Upper lobe of left lung (tissue), 4 donors: ENCODE data around the gene STK17B.

ENCODE experiments used
- EP300 ChIP-seq, 4 donors: sonication (generic); formaldehyde crosslinking; IDR thresholded peaks; one replicate each; pipeline ENCODE4 v1.5.1; 2017; ENCODE audit warnings: antibody characterized with exemption in 4 of 4, control low read depth in 2 of 4
- POLR2A ChIP-seq, 4 donors: fragments of 450-650 bp; IDR thresholded peaks; one replicate each; pipeline ENCODE4 v1.5.1; 2016 to 2017; ENCODE audit warnings: antibody characterized with exemption in 4 of 4, mild to moderate bottlenecking in 2 of 4
- TF ChIP-seq, protein P1 (sequence below), 6 experiments: fragments of 450-650 bp in 4 of 6; fragments of 200-600 bp in 2 of 6; sonication (generic) in 2 of 6; IDR thresholded peaks; one replicate each; pipeline ENCODE4 v1.5.1; 2016 to 2019; ENCODE audit warnings: antibody characterized with exemption in 6 of 6

DNA sequence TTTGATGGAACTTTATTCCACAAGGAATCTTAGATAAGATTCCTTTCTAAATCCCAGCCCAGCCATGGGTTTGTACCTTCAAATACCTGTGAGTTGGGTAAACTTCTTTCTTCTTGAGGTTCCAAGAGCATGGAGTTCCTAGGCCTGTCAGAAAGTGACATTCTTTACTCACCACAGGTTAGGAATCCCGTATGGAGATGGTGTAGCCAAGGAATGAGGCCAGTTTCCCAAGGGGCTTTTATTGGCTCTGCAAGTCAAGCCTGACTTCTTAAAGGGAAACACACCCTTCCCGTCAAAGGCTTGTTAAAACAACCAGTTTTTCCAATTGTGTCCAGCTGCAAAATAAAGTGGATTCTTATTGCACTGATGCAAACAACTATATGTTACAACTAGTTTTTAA lies 45.8 kb downstream of the STK17B start:
- TF ChIP-seq POLR2A (IDR thresholded peaks at IDR 0.05) (no peak), EP300 (IDR thresholded peaks at IDR 0.05) (no peak)
- TF ChIP-seq, protein P1, sequence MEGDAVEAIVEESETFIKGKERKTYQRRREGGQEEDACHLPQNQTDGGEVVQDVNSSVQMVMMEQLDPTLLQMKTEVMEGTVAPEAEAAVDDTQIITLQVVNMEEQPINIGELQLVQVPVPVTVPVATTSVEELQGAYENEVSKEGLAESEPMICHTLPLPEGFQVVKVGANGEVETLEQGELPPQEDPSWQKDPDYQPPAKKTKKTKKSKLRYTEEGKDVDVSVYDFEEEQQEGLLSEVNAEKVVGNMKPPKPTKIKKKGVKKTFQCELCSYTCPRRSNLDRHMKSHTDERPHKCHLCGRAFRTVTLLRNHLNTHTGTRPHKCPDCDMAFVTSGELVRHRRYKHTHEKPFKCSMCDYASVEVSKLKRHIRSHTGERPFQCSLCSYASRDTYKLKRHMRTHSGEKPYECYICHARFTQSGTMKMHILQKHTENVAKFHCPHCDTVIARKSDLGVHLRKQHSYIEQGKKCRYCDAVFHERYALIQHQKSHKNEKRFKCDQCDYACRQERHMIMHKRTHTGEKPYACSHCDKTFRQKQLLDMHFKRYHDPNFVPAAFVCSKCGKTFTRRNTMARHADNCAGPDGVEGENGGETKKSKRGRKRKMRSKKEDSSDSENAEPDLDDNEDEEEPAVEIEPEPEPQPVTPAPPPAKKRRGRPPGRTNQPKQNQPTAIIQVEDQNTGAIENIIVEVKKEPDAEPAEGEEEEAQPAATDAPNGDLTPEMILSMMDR (IDR thresholded peaks at IDR 0.05) = no peak
